Keratinocyte (primary cell): ENCODE results near the gene PTPN14. TPM values are rescaled to one million over a fixed set of nuclear protein-coding genes. Genes with fewer than 3 reads are reported as not detected.

Experiments used
- DNase-seq: peaks from one replicate; pipeline ENCODE4 v3.0.0-alpha.2; 2011; ENCODE audit warnings: low read depth, missing footprints, low spot score
- FAIRE-seq: peaks from 2 replicates; lab custom pipeline; 2011; peaks lifted over from hg19 to GRCh38; lab: Jason Lieb, UNC
- H2AFZ ChIP-seq: 2 replicates; pipeline ENCODE4 v1.6.0; 2012; ENCODE audit warnings: low read length, control low read depth, inconsistent platforms; ENCODE audit not compliant: control insufficient read depth
- H3K27ac ChIP-seq: 2 replicates; pipeline ENCODE4 v1.5.1; 2011; ENCODE audit warnings: low read length; ENCODE audit not compliant: control insufficient read depth, insufficient read depth
- H3K27me3 ChIP-seq: 3 replicates; pipeline ENCODE4 v1.6.0; 2011; ENCODE audit warnings: low read length; ENCODE audit not compliant: control insufficient read depth, insufficient read depth; ENCODE audit errors: extremely low read depth
- H3K36me3 ChIP-seq, 2 experiments: 2 replicates in 1 of 2; 3 replicates in 1 of 2; pipeline ENCODE4 v1.5.1; 2011; ENCODE audit warnings: low read length in 2 of 2, mild to moderate bottlenecking in 1 of 2; ENCODE audit not compliant: control insufficient read depth in 2 of 2, insufficient read depth in 2 of 2; ENCODE audit errors: extremely low read depth in 1 of 2
- H3K4me1 ChIP-seq: 3 replicates; pipeline ENCODE4 v1.5.1; 2011; ENCODE audit warnings: low read length; ENCODE audit not compliant: control insufficient read depth, insufficient read depth; ENCODE audit errors: extremely low read depth
- H3K4me2 ChIP-seq: 3 replicates; pipeline ENCODE4 v1.6.0; 2011; ENCODE audit warnings: low read depth, low read length; ENCODE audit not compliant: control insufficient read depth, insufficient read depth; ENCODE audit errors: extremely low read depth
- H3K4me3 ChIP-seq, 3 experiments: fragments of 200-600 bp in 1 of 3; sonication (generic) in 1 of 3; 2 replicates in 2 of 3; 3 replicates in 1 of 3; pipeline ENCODE4 v1.5.1; 2011 to 2016; ENCODE audit warnings: low read length in 3 of 3, mild to moderate bottlenecking in 3 of 3, control low read depth in 2 of 3, inconsistent platforms in 1 of 3, low read depth in 1 of 3, mixed read lengths in 1 of 3, mixed run types in 1 of 3, moderate library complexity in 1 of 3; ENCODE audit not compliant: control insufficient read depth in 2 of 3, insufficient read depth in 2 of 3; ENCODE audit errors: extremely low read depth in 1 of 3
- H3K79me2 ChIP-seq: 2 replicates; pipeline ENCODE4 v1.6.0; 2012; ENCODE audit warnings: low read length; ENCODE audit not compliant: control insufficient read depth, insufficient read depth
- H3K9ac ChIP-seq: 3 replicates; pipeline ENCODE4 v1.6.0; 2011; ENCODE audit warnings: low read length; ENCODE audit not compliant: control insufficient read depth, insufficient read depth; ENCODE audit errors: extremely low read depth
- H3K9me1 ChIP-seq: 3 replicates; pipeline ENCODE4 v1.6.0; 2011; ENCODE audit warnings: low read length; ENCODE audit not compliant: control insufficient read depth, insufficient read depth; ENCODE audit errors: extremely low read depth
- H3K9me3 ChIP-seq: 2 replicates; pipeline ENCODE4 v1.5.1; 2012; ENCODE audit warnings: low read depth, low read length; ENCODE audit not compliant: control insufficient read depth
- H4K20me1 ChIP-seq: 3 replicates; pipeline ENCODE4 v1.6.0; 2011; ENCODE audit warnings: low read length; ENCODE audit not compliant: control insufficient read depth, insufficient read depth; ENCODE audit errors: extremely low read depth
- CTCF ChIP-seq, 3 experiments: IDR thresholded peaks in 1 of 3; conservative IDR thresholded peaks in 1 of 3; optimal IDR thresholded peaks in 1 of 3; 2 replicates in 2 of 3; 3 replicates in 1 of 3; pipeline versions ENCODE3 to v1.5.1; 2011; ENCODE audit warnings: low read length in 3 of 3, mild to moderate bottlenecking in 3 of 3, moderate library complexity in 2 of 3, control low read depth in 1 of 3, inconsistent platforms in 1 of 3; ENCODE audit not compliant: insufficient read depth in 2 of 3; ENCODE audit errors: extremely low read depth in 1 of 3
- EZH2 ChIP-seq: IDR thresholded peaks from one replicate; pipeline ENCODE4 v1.6.1; 2012; ENCODE audit warnings: inconsistent platforms, mild to moderate bottlenecking, low read length, moderate library complexity
- dilution Hi-C: fragments of 300-500 bp; cut with MboI; formaldehyde crosslinking; loops from one replicate; pipeline ENCODE4 v1.7.0; 2020; ENCODE audit warnings: low sequenced_read_pairs; ENCODE audit not compliant: extremely low pct_ligation_motif_present
- polyA plus RNA-seq, 5 experiments: library from polyadenylated mRNA; depleted of rRNA in 3 of 5; stranded (reverse) in 3 of 5; stranded (forward) in 1 of 5; unstranded in 1 of 5; fragments of >200 nt; gene quantifications; 1 replicate in 1 of 5; 2 replicates in 3 of 5; 3 replicates in 1 of 5; pipeline versions ENCODE4 v1.2.1 to v1.2.3, GENCODE V29; 2011 to 2012; ENCODE audit warnings: missing spikeins in 2 of 5, low read depth in 1 of 5, low replicate concordance in 1 of 5

The PTPN14 gene
- polyA plus RNA-seq, 1 donor (not counting 4 experiments of a cell fraction or from before 2014, with no cell fraction given) = 29.9 TPM

- Histone ChIP-seq H3K9me1 (no peaks in the 10 kb centered on the region), H3K4me1 (peaks cover 59% of the 10 kb centered on the region), H3K27me3 (no peaks in the 10 kb centered on the region), H3K9ac (peak overlapping the region; percentile 11), H3K4me2 (peak overlapping the region; percentile 59), H3K79me2 (peaks cover 56% of the 10 kb centered on the region), H4K20me1 (no peaks in the 10 kb centered on the region), H3K9me3 (no peaks in the 10 kb centered on the region), H2AFZ (no peak overlapping the region), H3K4me3 (no peak overlapping the region), H3K27ac (peak overlapping the region; percentile 71), H3K36me3 (peaks cover 0 to 3% of the 10 kb centered on the region in 2 experiments)
- TF ChIP-seq EZH2 = no peak
- no peak for TF ChIP-seq CTCF (optimal IDR thresholded peaks at IDR 0.05 in 1 of 3, IDR thresholded peaks at IDR 0.05 in 1 of 3, conservative IDR thresholded peaks at IDR 0.05 in 1 of 3; ENCODE audit: extremely low read depth in 1 of 3, insufficient read depth in 2 of 3, low read length in 3 of 3)
- peak; percentile 99 for FAIRE-seq
- dilution Hi-C loops = no loop called here
- peak; percentile 87 for DNase-seq
These were observed 123.5 kb downstream of the PTPN14 start for GRCh38 chr1:214427871-214428277.

GRCh38 chr1:214426426-214426812, 125.0 kb downstream of the PTPN14 start:
- H3K9ac ChIP-seq = peak overlapping the region; percentile 12
- no peak for FAIRE-seq
- dilution Hi-C loops = no loop called here

More at GRCh38 chr1:214426426-214426812, 125.0 kb downstream of the PTPN14 start:
- H2AFZ ChIP-seq = no peak overlapping the region
- H3K36me3 ChIP-seq = peaks cover 0 to 2% of the 10 kb centered on the region in 2 experiments
- no peaks in the 10 kb centered on the region for H4K20me1 ChIP-seq
- no peak for DNase-seq
- peaks cover 73% of the 10 kb centered on the region for H3K4me1 ChIP-seq
- no peaks in the 10 kb centered on the region for H3K9me3 ChIP-seq
- TF ChIP-seq EZH2 = no peak
- TF ChIP-seq CTCF (optimal IDR thresholded peaks at IDR 0.05 in 1 of 3, IDR thresholded peaks at IDR 0.05 in 1 of 3, conservative IDR thresholded peaks at IDR 0.05 in 1 of 3; ENCODE audit: extremely low read depth in 1 of 3, insufficient read depth in 2 of 3, low read length in 3 of 3) = no peak
- H3K27ac ChIP-seq = peak overlapping the region; percentile 71
- peaks cover 51% of the 10 kb centered on the region for H3K79me2 ChIP-seq
- no peaks in the 10 kb centered on the region for H3K9me1 ChIP-seq
- no peak overlapping the region for H3K4me3 ChIP-seq
- no peaks in the 10 kb centered on the region for H3K27me3 ChIP-seq
- H3K4me2 ChIP-seq = peak overlapping the region; percentile 34
